Activated T-cell treated with anti-CD3 and anti-CD28 coated beads, Interleukin-2, amount 50 U/mL, for 72 hours (primary cell): ENCODE measurements around the gene LCN1. TPM values are rescaled to one million over a fixed set of nuclear protein-coding genes. Genes with fewer than 3 reads are reported as not detected.

Source experiments
- ATAC-seq, 2 donors: fragments of 150-1000 bp; cut with Tn5 transposase; replicated peaks in 1 of 2; 2 replicates each; pipeline ENCODE4 v1.10.0; 2021; ENCODE audit warnings: moderate library complexity in 2 of 2, mild to moderate bottlenecking in 1 of 2
- DNase-seq, 2 donors: peaks; one replicate each; pipeline ENCODE4 v3.0.0; 2021 to 2022; ENCODE audit warnings: mixed read lengths in 1 of 2
- H3K27ac Mint-ChIP-seq: one replicate; pipeline ENCODE4 v1.8.0; 2022; ENCODE audit warnings: mild to moderate bottlenecking, moderate library complexity, mixed read lengths
- H3K27me3 Mint-ChIP-seq: one replicate; pipeline ENCODE4 v1.8.0; 2022; ENCODE audit warnings: low read depth, mixed read lengths
- H3K36me3 Mint-ChIP-seq, 2 donors: one replicate each; pipeline ENCODE4 v1.8.0; 2022; ENCODE audit warnings: mixed read lengths in 2 of 2, mild to moderate bottlenecking in 1 of 2; ENCODE audit not compliant: insufficient read depth in 2 of 2
- H3K4me1 Mint-ChIP-seq: one replicate; pipeline ENCODE4 v1.8.0; 2022; ENCODE audit warnings: low read depth, mixed read lengths
- H3K4me3 Mint-ChIP-seq, 2 donors: one replicate each; pipeline ENCODE4 v1.8.0; 2022; ENCODE audit warnings: mild to moderate bottlenecking in 2 of 2, mixed read lengths in 2 of 2, moderate library complexity in 2 of 2
- H3K9me3 Mint-ChIP-seq, 2 donors: one replicate each; pipeline ENCODE4 v1.8.0; 2022; ENCODE audit warnings: mixed read lengths in 2 of 2
- total RNA-seq, 2 donors: library from RNA; stranded (reverse); gene quantifications; one replicate each; pipeline ENCODE4 v1.2.3, GENCODE V29; 2022

LCN1 gene
- total RNA-seq, 2 donors from 2014 or later, result not detected

GRCh38 chr9:135574943-135575342 is 53.7 kb downstream of the LCN1 start:
- no peaks in the 10 kb centered on the region for H3K9me3 Mint-ChIP-seq
- H3K27ac Mint-ChIP-seq, result no peak overlapping the region
- no peaks in the 10 kb centered on the region for H3K36me3 Mint-ChIP-seq
- H3K4me1 Mint-ChIP-seq, result no peaks in the 10 kb centered on the region
- ATAC-seq, result no peak
- no peak for DNase-seq
- no peaks in the 10 kb centered on the region for H3K27me3 Mint-ChIP-seq
- H3K4me3 Mint-ChIP-seq, result no peak overlapping the region

Other genes starting within 250 kb of the LCN1 start
- 1 to 10 TPM in 1 of 2 donors, under 1 TPM in 1; 0.96 to 2.8 TPM for gene PPP1R26, start 41.7 kb upstream of the LCN1 start, total RNA-seq
- 10 to 100 TPM; 40.6 to 54.9 TPM for gene MRPS2, start 20.8 kb upstream of the LCN1 start, total RNA-seq
- not detected for gene OBP2A, start 24.7 kb downstream of the LCN1 start, total RNA-seq
- not detected for gene PAEP, start 40.3 kb downstream of the LCN1 start, total RNA-seq
- not detected for gene GLT6D1, start 118.1 kb downstream of the LCN1 start, total RNA-seq
- gene LCN9, start 141.9 kb downstream of the LCN1 start, total RNA-seq, result not detected
- not detected for gene SOHLH1, start 178.0 kb downstream of the LCN1 start, total RNA-seq
- not detected for gene KCNT1, start 180.7 kb downstream of the LCN1 start, total RNA-seq